ENCODE results near the gene A1CF.
"Not testable (repeated sequence)": the region's sequence is repeated elsewhere in the genome, so short reads cannot be mapped to it uniquely, and the experiment has no call there.

A1CF gene, protein sequence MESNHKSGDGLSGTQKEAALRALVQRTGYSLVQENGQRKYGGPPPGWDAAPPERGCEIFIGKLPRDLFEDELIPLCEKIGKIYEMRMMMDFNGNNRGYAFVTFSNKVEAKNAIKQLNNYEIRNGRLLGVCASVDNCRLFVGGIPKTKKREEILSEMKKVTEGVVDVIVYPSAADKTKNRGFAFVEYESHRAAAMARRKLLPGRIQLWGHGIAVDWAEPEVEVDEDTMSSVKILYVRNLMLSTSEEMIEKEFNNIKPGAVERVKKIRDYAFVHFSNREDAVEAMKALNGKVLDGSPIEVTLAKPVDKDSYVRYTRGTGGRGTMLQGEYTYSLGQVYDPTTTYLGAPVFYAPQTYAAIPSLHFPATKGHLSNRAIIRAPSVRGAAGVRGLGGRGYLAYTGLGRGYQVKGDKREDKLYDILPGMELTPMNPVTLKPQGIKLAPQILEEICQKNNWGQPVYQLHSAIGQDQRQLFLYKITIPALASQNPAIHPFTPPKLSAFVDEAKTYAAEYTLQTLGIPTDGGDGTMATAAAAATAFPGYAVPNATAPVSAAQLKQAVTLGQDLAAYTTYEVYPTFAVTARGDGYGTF

DNA sequence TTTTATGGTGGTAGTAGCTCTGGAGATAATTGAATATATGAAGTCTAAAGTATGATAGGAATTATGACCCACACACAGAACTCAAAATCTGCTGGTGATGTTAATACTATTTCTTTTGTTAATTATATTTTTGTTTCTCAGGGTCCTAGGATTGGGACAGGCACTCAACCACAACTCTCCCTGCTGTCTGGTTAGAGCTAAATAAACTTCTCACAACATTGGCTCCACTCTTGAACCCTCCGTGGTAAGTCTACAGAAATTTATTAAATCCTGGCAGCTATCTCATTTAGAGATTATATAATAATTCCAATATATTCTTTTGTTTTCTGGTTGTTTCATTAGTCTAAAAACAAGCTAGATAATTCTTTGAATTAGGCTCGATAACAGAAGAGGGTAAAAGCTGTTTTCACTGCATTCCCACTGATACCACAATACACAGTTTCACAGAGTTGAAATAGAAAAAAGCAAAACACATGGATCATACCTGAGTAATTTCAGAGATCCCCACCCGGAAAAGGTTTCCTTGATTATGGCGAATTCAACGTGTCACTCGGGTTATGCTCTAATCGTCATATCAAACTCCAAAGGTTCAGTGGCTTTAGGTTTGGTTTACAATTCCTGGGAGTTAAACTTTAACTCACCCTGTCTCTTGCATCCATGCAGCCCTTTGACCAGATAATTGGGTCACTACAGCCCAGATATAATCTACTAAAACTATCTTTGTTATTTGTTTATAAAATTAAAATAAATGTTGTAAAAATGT lies at the start of gene A1CF:
A1CF (minus strand) TSS at position 531 of the 763 bp plus-strand sequence. CDS start 25,687 bp downstream, outside the sequence.
- no peak for DNase-seq

- no peak for DNase-seq
Observed at GRCh38 chr10:50931948-50932431, 46.6 kb upstream of the A1CF start.

DNA sequence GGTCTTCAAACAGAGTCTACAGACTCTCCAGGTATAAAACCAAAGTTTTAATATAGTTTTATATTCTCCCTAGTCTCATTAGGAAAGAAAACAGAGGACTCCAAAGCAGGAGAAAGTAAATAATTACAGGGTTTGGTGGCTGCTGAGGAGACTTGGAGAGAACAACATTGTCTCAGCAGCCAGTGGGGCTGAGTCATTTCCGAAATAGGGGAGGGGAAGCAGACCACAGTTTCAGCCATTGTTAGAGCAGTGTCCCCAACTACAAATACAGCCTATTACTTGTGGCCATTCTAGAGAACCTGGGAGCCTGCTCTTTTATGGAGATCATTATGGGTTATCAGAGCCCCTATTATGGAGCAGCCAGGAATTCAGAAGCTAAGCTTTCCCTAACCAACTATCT lies 44.2 kb upstream of the A1CF start:
- DNase-seq = no peak

- no peak for DNase-seq
Observed at GRCh38 chr10:50928190-50928552, 42.7 kb upstream of the A1CF start.

DNA sequence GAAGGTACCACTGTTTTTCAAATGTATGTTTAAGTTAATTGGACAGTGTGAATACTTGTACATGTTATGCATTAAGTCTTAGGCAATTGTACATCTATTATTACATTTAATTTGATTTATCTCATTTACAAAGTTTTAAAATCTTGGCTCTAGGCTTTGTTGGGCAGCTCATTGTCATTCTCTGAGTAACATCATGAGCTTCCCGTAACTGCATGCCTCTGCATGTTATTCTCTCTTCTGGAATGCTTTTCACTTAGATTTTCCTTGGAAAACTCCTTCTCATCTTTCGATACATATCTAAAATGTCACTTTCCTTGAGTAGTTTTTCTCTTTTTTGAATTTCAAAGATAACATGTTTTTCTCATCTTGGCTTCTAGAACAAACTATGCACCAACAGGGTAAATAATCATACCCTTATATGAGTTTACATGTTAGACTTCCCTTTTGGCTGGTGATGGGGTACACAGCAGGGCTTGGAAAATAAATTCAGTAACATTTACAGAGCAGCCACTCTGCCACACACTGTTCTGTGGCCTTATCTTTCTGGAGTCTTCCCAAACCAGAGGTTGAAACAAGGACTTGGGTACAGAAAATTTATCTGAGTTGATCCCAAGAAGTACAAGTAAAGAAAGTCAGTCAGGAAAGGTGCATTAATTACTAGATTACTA lies 42.2 kb upstream of the A1CF start:
- DNase-seq = no peak

DNA sequence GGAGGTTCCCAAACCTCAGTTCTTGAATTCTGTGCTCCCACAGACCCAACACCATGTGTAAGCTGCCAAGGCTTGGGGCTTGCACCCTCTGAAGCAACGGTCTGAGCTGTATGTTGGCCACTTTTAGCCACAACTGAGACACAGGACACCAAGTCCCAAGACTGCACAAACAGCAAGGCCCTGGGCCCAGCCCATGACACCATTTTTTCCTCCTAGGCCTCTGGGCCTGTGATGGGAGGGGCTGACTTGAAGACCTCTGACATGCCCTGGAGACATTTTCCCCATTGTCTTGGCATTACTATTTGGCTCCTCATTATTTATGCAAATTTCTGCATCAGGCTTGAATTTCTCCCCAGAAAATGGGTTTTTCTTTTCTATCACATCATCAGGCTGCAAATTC lies 38.0 kb upstream of the A1CF start:
- not testable (repeated sequence) for DNase-seq

DNA sequence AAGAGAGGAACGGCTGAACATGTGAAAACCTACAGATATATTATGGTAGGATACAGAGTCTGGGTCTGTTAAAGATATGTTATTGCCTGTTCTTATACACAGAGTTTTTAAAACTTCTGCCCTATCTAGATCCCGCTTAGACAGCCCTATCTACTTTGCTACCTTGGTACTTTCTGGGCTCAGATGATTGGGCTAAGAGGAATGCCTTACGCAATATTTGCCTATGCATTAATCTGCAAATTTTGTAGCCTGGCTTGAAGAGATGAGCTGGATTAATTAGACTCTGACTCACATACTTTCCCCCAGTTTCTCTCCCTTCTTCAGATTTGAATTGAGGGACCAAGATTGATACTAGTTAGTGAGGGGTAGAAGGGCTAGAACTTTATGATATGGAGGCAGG lies 33.6 kb upstream of the A1CF start:
- no peak for DNase-seq

GRCh38 chr10:50918529-50918928 lies 33.1 kb upstream of the A1CF start:
- no peak for DNase-seq

DNA sequence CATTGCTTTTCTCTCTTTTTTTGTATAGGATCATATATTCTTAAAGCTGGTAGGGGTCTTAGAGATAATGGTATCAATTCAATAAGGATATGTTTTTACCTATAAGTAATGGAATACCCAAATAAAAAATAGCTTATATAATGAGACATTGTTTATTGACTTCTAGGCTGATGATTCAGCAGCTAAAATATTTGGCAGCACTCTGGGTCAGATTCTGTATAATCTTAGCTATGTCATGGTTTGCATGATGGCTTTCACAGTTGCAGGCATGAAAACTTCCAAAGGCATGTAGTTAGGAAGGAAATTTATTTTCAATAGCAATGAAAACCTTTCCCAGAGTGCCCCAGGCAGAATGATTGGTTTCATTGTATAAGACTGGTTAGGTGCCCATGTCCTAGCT lies 32.1 kb upstream of the A1CF start:
- no peak for DNase-seq

- DNase-seq = no peak
Observed at GRCh38 chr10:50909334-50910014, 24.0 kb upstream of the A1CF start.

GRCh38 chr10:50908366-50908765 lies 22.9 kb upstream of the A1CF start:
- DNase-seq = no peak

DNA sequence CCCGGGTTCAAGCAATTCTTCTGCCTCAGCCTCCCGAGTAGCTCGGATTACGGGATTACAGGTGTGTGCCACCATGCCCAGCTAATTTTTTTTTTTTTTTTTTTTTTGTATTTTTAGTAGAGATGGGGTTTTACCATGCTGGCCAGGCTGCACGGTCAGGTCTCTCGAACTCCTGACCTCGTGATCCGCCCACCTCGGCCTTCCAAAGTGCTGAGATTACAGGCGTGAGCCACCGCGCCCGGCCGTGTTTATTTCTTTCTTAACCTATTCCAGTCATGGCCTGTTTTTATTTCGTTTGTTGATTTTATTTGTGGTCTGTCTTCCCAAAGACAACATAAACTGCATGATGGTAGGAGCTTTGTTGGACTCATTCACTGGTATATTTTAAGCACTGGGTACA lies 20.4 kb upstream of the A1CF start:
- DNase-seq = not testable (repeated sequence)

- no peak for DNase-seq
Observed at GRCh38 chr10:50896721-50897120, 11.3 kb upstream of the A1CF start.

DNA sequence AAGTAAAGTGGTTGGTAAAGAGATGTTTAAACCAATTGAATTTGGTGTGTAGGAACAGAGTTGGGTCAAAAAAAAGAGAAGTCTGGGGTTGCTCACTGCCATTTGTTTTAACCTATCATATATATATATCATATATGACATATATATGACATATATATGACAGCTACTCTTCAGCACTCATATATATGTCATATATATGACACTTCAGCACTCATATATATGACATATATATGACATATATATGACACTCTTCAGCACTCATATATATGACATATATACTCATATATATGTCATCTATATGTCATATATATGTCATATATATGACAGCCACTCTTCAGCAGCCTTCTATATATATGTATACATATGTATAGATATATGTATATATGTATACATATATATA lies 8.9 kb upstream of the A1CF start:
- no peak for DNase-seq

DNA sequence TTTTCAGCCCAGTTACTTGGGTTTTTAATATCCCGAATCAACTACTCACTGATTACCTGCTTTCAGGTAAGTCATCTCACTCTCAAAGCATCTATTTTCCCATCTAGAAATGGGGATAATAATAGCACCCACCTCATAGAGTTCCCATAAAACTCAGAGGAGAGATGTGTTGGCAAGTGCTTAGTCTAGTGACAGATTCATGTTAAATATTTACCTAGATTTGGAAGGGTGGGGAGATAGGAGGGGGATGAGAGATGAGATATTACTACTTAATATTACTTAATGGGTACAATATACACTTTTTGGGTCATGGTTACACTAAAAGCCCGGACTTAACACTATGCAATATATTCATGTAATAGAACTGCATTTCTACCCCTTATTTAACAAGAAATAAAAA lies 7.0 kb upstream of the A1CF start:
- no peak for DNase-seq

DNA sequence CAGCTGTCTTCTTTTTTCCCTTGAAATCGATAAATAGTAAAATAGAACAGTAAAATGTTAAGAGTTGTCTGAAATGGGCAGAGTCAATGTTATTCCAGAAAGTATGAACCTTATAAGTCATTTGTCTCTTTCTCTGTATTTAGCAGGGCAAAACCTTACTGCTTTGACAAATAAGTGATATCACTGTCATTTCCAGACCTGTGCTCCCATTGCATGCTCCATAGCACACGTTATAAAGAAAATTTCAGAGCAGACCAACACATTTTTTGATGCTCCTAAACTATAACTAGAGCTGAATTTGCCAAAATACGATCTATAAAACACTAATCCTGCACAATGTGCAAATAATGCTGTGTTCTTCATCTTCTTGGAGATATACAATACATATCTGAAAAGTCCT lies 1.1 kb downstream of the A1CF start:
- DNase-seq = no peak

DNA sequence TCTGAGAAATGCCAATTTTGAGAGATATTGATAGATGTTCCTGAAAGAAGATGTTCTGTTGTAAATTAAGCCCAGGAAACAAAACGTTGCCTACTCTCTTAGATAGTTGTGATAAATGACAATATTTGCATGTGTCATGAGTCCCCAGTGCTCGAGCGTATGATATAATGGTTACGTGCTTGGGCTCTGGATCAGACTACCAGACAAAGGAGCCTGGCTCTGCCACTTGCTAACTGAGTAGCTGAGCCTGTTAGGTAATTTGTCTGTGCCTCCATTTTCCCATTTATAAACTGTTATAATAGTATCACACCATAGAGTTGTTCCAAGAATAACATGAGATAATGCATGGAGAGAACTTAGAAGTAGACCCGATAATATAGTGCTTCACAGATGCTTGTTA lies 1.8 kb downstream of the A1CF start:
- no peak for DNase-seq

GRCh38 chr10:50882540-50882983 lies 2.9 kb downstream of the A1CF start:
- no peak for DNase-seq

DNA sequence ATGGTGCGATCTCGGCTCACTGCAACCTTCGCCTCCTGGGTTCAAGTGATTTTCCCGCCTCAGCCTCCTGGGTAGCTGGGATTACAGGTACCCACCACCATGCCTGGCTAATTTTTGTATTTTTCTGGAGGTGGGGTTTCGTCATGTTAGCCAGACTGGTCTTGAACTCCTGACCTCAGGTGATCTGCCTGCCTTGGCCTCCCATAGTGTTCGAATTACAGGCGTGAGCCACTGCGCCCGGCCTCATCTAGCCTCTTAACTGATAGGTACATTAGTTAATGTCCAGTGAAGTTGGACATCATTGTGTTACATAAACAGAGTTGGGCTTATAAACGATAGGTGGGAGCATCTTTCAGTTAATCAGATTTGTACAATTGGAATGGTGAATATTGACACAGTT lies 4.4 kb downstream of the A1CF start:
- not testable (repeated sequence) for DNase-seq

- no peak for DNase-seq
Observed at GRCh38 chr10:50876429-50876828, 9.0 kb downstream of the A1CF start.

DNA sequence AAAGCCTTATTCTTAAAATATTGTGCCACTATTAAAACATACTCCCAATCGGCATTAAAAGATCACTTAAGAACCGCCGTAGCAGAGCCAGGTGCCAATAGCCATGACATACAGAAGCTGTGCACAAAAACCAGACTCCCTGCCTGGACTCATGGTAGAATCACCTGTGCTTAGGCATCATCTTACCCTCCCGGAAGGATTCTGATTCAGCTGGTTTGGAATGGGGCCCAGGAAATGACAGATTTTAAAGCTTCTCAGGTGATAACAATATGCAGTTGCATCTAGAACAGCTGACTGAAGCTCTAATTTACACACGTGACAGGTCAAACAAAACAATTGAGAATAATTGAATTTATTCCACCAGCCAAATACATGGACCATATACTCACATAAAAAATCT lies 10.7 kb downstream of the A1CF start:
- no peak for DNase-seq

DNA sequence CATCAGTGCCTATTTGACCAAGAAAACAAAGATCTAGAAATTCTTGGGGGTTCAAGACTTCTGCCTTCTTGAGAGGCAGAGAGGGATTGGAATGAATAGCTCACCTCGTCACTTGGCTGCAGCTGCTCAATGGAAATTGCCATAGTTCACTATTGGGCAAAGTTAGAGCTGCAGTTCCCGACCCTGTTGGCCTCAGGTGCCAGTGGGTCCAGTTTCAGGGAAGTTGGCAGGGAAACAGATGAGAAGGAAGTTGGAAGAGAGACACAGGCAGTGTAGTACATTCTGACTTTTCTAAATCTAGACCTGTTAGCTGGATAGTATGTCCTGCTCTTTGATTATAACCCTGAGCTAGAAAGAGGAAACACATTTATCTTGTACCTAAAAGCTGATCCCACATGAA lies 19.1 kb downstream of the A1CF start:
- DNase-seq = no peak

- DNase-seq = no peak
Observed at GRCh38 chr10:50862719-50863118, 22.7 kb downstream of the A1CF start.
